T-helper 17 cell (primary cell): ENCODE data around the gene IMMP2L. TPM values are rescaled to one million over a fixed set of nuclear protein-coding genes. Genes with fewer than 3 reads are reported as not detected.

Experiments used
- ATAC-seq: fragments of 150-1000 bp; cut with Tn5 transposase; 2 replicates; pipeline ENCODE4 v1.10.0; 2021; ENCODE audit warnings: mild to moderate bottlenecking, moderate library complexity
- DNase-seq, 3 donors: peaks; one replicate each; pipeline versions ENCODE4 v3.0.0 to v3.0.0-alpha.2; 2020 to 2021
- H3K9me3 ChIP-seq: one replicate; pipeline ENCODE4 v1.7.0; 2013; ENCODE audit warnings: low read length, mild to moderate bottlenecking; ENCODE audit not compliant: control insufficient read depth, poor library complexity, severe bottlenecking
- H3K27ac Mint-ChIP-seq: one replicate; pipeline ENCODE4 v1.8.0; 2022; ENCODE audit warnings: mild to moderate bottlenecking, moderate library complexity, mixed read lengths
- H3K27me3 Mint-ChIP-seq: one replicate; pipeline ENCODE4 v1.8.0; 2022; ENCODE audit warnings: mixed read lengths
- H3K36me3 Mint-ChIP-seq: one replicate; pipeline ENCODE4 v1.8.0; 2022; ENCODE audit warnings: low read depth, mixed read lengths
- H3K4me1 Mint-ChIP-seq: one replicate; pipeline ENCODE4 v1.8.0; 2022; ENCODE audit warnings: mild to moderate bottlenecking, mixed read lengths
- H3K4me3 Mint-ChIP-seq: one replicate; pipeline ENCODE4 v1.8.0; 2022; ENCODE audit warnings: mild to moderate bottlenecking, moderate library complexity, mixed read lengths
- total RNA-seq, 4 donors: library from RNA in 2 of 4; stranded (reverse) in 2 of 4; gene quantifications; one replicate each; pipeline ENCODE4 v1.2.3 and lab custom pipeline; 2022 to 2026

IMMP2L gene
- total RNA-seq, 2 donors from 2014 or later, result 17.9 to 19.9 TPM

GRCh38 chr7:110841840-110842545 is 720.3 kb downstream of the IMMP2L start:
- Mint-ChIP-seq H3K4me3 (no peak overlapping the region), H3K36me3 (peaks cover 2% of the 10 kb centered on the region), H3K4me1 (no peaks in the 10 kb centered on the region), H3K27me3 (no peaks in the 10 kb centered on the region), H3K27ac (no peak overlapping the region)
- no peak for DNase-seq
- no peak for ATAC-seq
- no peaks in the 10 kb centered on the region for H3K9me3 ChIP-seq

DNA sequence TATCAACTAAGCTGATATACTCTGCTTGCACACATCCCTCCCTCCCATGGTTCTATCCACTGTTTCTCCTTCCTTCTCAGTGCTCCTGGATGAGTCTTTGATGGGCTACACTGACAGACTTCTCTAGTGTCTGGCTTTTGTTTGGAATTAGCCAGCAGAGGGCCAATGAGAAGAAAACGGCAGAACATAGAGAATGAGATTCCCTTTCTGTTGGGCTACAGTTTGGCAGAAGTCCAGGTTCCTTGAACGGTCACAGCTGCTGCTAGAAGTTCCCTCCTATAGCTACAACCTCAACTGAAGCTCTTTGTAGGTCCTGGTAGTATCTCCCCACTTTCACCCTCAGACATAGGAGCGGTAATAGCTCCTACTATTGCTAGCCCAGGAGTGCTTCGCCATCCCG is 722.4 kb downstream of the IMMP2L start:
- no peaks in the 10 kb centered on the region for H3K9me3 ChIP-seq
- Mint-ChIP-seq H3K4me1 (peaks cover 6% of the 10 kb centered on the region), H3K4me3 (no peak overlapping the region), H3K27ac (no peak overlapping the region), H3K27me3 (no peaks in the 10 kb centered on the region), H3K36me3 (peaks cover 2% of the 10 kb centered on the region)
- DNase-seq (no peak), ATAC-seq (no peak)

DNA sequence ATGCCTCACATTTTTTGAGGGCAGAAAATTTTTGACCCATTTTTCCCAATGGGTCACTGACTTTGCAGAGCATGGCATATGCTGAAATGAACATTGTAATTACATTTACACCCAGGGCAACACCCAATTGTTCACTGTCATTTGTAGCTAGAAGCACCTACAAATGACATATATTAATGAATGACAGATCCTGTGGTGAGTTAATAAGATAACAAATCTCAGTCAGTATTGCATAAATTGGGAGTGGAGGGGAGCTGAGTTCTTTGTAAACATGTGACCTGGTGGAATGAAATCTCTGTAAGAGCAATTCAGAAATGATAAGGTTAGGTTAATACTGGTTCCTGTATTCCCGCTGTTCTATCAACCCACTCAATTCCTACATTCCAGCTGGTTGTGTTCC is 726.4 kb downstream of the IMMP2L start:
- H3K27ac Mint-ChIP-seq, result no peak overlapping the region
- no peaks in the 10 kb centered on the region for H3K36me3 Mint-ChIP-seq
- no peaks in the 10 kb centered on the region for H3K9me3 ChIP-seq
- no peaks in the 10 kb centered on the region for H3K27me3 Mint-ChIP-seq
- peaks cover 8% of the 10 kb centered on the region for H3K4me1 Mint-ChIP-seq
- no peak for ATAC-seq
- H3K4me3 Mint-ChIP-seq, result no peak overlapping the region
- DNase-seq, result no peak

- no peak for DNase-seq
- Mint-ChIP-seq H3K27me3 (no peaks in the 10 kb centered on the region), H3K4me1 (peaks cover 8% of the 10 kb centered on the region), H3K4me3 (no peak overlapping the region), H3K36me3 (no peaks in the 10 kb centered on the region), H3K27ac (peak overlapping the region; percentile 53)
- ATAC-seq, result no peak
- H3K9me3 ChIP-seq, result no peaks in the 10 kb centered on the region
Observed at GRCh38 chr7:110835218-110835617, 727.1 kb downstream of the IMMP2L start.

- no peak for ATAC-seq
Observed at GRCh38 chr7:110831419-110831818, 730.9 kb downstream of the IMMP2L start.

GRCh38 chr7:110830778-110831177 is 731.5 kb downstream of the IMMP2L start:
- H3K4me3 Mint-ChIP-seq, result no peak overlapping the region
- H3K36me3 Mint-ChIP-seq, result no peaks in the 10 kb centered on the region
- H3K27me3 Mint-ChIP-seq, result no peaks in the 10 kb centered on the region
- no peak for DNase-seq
- peak overlapping the region; percentile 4 for H3K27ac Mint-ChIP-seq
- peaks cover 8% of the 10 kb centered on the region for H3K4me1 Mint-ChIP-seq
- no peak for ATAC-seq
- H3K9me3 ChIP-seq, result no peaks in the 10 kb centered on the region

More at GRCh38 chr7:110831419-110831818, 730.9 kb downstream of the IMMP2L start:
- no peaks in the 10 kb centered on the region for H3K9me3 ChIP-seq
- H3K4me3 Mint-ChIP-seq, result no peak overlapping the region
- H3K36me3 Mint-ChIP-seq, result no peaks in the 10 kb centered on the region
- peaks cover 8% of the 10 kb centered on the region for H3K4me1 Mint-ChIP-seq
- H3K27me3 Mint-ChIP-seq, result no peaks in the 10 kb centered on the region
- no peak overlapping the region for H3K27ac Mint-ChIP-seq
- no peak for DNase-seq

DNA sequence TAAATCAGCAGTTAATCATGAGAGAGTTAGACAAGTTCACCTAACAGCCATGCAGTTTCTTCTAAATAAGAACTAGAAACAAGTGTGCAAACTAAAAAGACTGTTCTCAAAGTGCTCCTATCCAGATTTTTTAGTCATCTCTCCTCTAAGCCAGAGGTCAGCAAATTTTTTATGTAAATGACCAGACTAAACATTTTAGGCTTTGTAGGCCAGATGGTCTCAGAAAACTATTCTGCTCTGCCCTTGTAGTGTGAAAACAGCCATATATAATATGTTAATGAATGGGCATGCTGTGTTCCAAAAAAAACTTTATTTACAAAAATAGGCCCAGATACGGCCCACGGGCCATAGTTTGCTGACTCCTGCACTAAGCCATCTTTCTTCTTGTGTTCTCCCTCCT is 734.4 kb downstream of the IMMP2L start:
- ATAC-seq (no peak), DNase-seq (no peak)
- Mint-ChIP-seq H3K36me3 (no peaks in the 10 kb centered on the region), H3K27me3 (no peaks in the 10 kb centered on the region), H3K4me3 (no peak overlapping the region), H3K4me1 (no peaks in the 10 kb centered on the region), H3K27ac (no peak overlapping the region)
- H3K9me3 ChIP-seq, result no peaks in the 10 kb centered on the region

GRCh38 chr7:110827287-110827855 is 734.9 kb downstream of the IMMP2L start:
- Mint-ChIP-seq H3K4me3 (no peak overlapping the region), H3K4me1 (no peaks in the 10 kb centered on the region), H3K27ac (no peak overlapping the region), H3K27me3 (no peaks in the 10 kb centered on the region), H3K36me3 (no peaks in the 10 kb centered on the region)
- ATAC-seq (no peak), DNase-seq (no peak)
- no peaks in the 10 kb centered on the region for H3K9me3 ChIP-seq

- no peak for ATAC-seq
Observed at GRCh38 chr7:110813986-110814385, 748.3 kb downstream of the IMMP2L start.

DNA sequence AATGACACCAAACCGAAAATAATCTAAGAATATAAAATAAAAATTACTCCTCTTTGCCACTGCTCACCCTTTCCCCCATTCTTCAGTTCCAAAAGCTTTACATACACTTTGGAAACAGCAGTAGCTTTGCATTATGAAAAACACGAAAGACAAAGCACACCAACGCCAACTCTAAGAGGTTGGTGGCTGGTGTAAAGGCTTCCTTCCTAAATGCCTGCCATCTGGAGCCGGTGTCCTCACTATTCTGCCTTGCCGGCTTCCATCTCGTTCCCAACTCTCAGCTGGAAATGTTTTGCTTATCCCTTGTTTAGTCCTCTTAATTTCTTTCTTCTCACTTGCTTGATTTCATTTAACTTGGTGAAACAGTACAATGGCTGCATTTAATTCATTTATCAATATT is 752.5 kb downstream of the IMMP2L start:
- Mint-ChIP-seq H3K4me3 (no peak overlapping the region), H3K27ac (no peak overlapping the region), H3K27me3 (no peaks in the 10 kb centered on the region), H3K4me1 (no peaks in the 10 kb centered on the region), H3K36me3 (no peaks in the 10 kb centered on the region)
- no peak for DNase-seq
- H3K9me3 ChIP-seq, result no peaks in the 10 kb centered on the region
- no peak for ATAC-seq

More at GRCh38 chr7:110813986-110814385, 748.3 kb downstream of the IMMP2L start:
- Mint-ChIP-seq H3K27me3 (no peaks in the 10 kb centered on the region), H3K36me3 (no peaks in the 10 kb centered on the region), H3K4me3 (no peak overlapping the region), H3K4me1 (no peaks in the 10 kb centered on the region), H3K27ac (no peak overlapping the region)
- no peaks in the 10 kb centered on the region for H3K9me3 ChIP-seq
- DNase-seq, result no peak

- no peaks in the 10 kb centered on the region for H3K27me3 Mint-ChIP-seq
- no peaks in the 10 kb centered on the region for H3K9me3 ChIP-seq
- no peaks in the 10 kb centered on the region for H3K36me3 Mint-ChIP-seq
- H3K27ac Mint-ChIP-seq, result no peak overlapping the region
- DNase-seq, result no peak
- no peaks in the 10 kb centered on the region for H3K4me1 Mint-ChIP-seq
- ATAC-seq, result no peak
- no peak overlapping the region for H3K4me3 Mint-ChIP-seq
Observed at GRCh38 chr7:110808361-110808760, 753.9 kb downstream of the IMMP2L start.

GRCh38 chr7:110804501-110804900 is 757.8 kb downstream of the IMMP2L start:
- no peak for ATAC-seq
- H3K36me3 Mint-ChIP-seq, result no peaks in the 10 kb centered on the region
- no peaks in the 10 kb centered on the region for H3K4me1 Mint-ChIP-seq
- no peak overlapping the region for H3K4me3 Mint-ChIP-seq
- no peak overlapping the region for H3K27ac Mint-ChIP-seq
- no peak for DNase-seq
- no peaks in the 10 kb centered on the region for H3K9me3 ChIP-seq
- H3K27me3 Mint-ChIP-seq, result no peaks in the 10 kb centered on the region

- DNase-seq, result no peak
- no peaks in the 10 kb centered on the region for H3K9me3 ChIP-seq
- Mint-ChIP-seq H3K27ac (no peak overlapping the region), H3K4me1 (no peaks in the 10 kb centered on the region), H3K36me3 (no peaks in the 10 kb centered on the region), H3K4me3 (no peak overlapping the region), H3K27me3 (no peaks in the 10 kb centered on the region)
- no peak for ATAC-seq
Observed at GRCh38 chr7:110803602-110804143, 758.6 kb downstream of the IMMP2L start.

DNA sequence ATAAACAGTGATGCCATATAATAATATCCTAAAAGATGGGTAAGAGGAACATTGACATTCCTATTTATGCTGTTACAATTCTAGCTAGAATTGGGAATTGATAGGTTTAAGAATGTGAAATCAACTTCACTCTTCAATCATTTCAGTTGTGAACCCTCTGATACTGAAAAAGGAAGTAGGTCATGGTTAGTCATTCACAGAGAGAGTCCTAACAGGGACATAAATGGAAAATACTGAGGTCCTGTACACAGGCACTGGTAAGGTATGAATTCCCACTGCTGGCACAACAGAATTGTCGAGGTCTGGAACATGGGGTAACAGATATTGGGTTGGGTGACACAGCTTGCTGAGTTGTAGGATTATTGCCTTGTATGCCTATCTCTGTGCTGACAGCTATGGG is 760.8 kb downstream of the IMMP2L start:
- no peaks in the 10 kb centered on the region for H3K4me1 Mint-ChIP-seq
- H3K27ac Mint-ChIP-seq, result no peak overlapping the region
- no peak for DNase-seq
- no peak overlapping the region for H3K4me3 Mint-ChIP-seq
- no peak for ATAC-seq
- no peaks in the 10 kb centered on the region for H3K9me3 ChIP-seq
- H3K36me3 Mint-ChIP-seq, result no peaks in the 10 kb centered on the region
- H3K27me3 Mint-ChIP-seq, result no peaks in the 10 kb centered on the region
